Left ventricle myocardium superior (tissue), 1 donor: Measurements from ENCODE around the gene INSRR. TPM values are rescaled to one million over a fixed set of nuclear protein-coding genes. Genes with fewer than 3 reads are reported as not detected.

Source experiments
- ATAC-seq: fragments of 200-7000 bp; cut with Tn5 transposase; one replicate; pipeline ENCODE4 v1.9.1; 2020; ENCODE audit warnings: mild to moderate bottlenecking, moderate library complexity
- DNase-seq: peaks from one replicate; pipeline ENCODE4 v3.0.0-alpha.2; 2020
- intact Hi-C: fragments of 100-400 bp; cut with micrococcal nuclease; formaldehyde crosslinking; loops from one replicate; pipeline ENCODE4 v1.11.0; 2022
- total RNA-seq: library from RNA; stranded (reverse); fragmentation: NEBNext Ultra II Directional; extraction: Animal tissue kit (Norgen Biotek cat#: 25700); gene quantifications from one replicate; pipeline ENCODE4 v1.2.1, GENCODE V29; 2021
- donor health status: DM: no; HTN: yes; CAD: no; lungs with severe emphysema.

Gene INSRR
- total RNA-seq, 1 donor from 2014 or later, result 0.72 TPM

GRCh38 chr1:156801409-156802121, 57.4 kb downstream of the INSRR start:
- DNase-seq, result peak; percentile 61
- intact Hi-C loops, result no loop called here
- peak; percentile 80 for ATAC-seq

- no peak for DNase-seq
- intact Hi-C loops, result loop anchor here (10.0 kb wide), 1 partner anchor 87 kb away; no protein-coding TSS in a partner anchor
Observed at GRCh38 chr1:156797212-156797871, 61.6 kb downstream of the INSRR start.

GRCh38 chr1:156796340-156797097, 62.4 kb downstream of the INSRR start:
- no peak for ATAC-seq
- intact Hi-C loops, result loop anchor here (10.0 kb wide), 1 partner anchor 88 kb away; no protein-coding TSS in a partner anchor
- no peak for DNase-seq

More at GRCh38 chr1:156797212-156797871, 61.6 kb downstream of the INSRR start:
- ATAC-seq, result no peak

- DNase-seq (no peak), ATAC-seq (no peak)
- intact Hi-C loops, result loop anchor here (10.0 kb wide), 1 partner anchor 89 kb away; no protein-coding TSS in a partner anchor
Observed at GRCh38 chr1:156795787-156796186, 63.1 kb downstream of the INSRR start.

GRCh38 chr1:156795374-156795733, 63.6 kb downstream of the INSRR start:
- no peak for DNase-seq
- no peak for ATAC-seq
- intact Hi-C loops, result loop anchor here (10.0 kb wide), 1 partner anchor 89 kb away; no protein-coding TSS in a partner anchor

GRCh38 chr1:156794506-156795373, 64.2 kb downstream of the INSRR start:
- no peak for DNase-seq
- no peak for ATAC-seq
- intact Hi-C loops, result loop anchor here (10.0 kb wide), 1 partner anchor 90 kb away; no protein-coding TSS in a partner anchor

Other genes starting within 250 kb of the INSRR start
- gene HAPLN2, start 239.7 kb downstream of the INSRR start, total RNA-seq, result 1.5 TPM
- 0.52 TPM for gene BCAN, start 217.0 kb downstream of the INSRR start, total RNA-seq
- gene NES, start 181.7 kb downstream of the INSRR start, total RNA-seq, result 94.7 TPM
- 0.74 TPM for gene CRABP2, start 153.5 kb downstream of the INSRR start, total RNA-seq
- 14.7 TPM for gene METTL25B, start 130.6 kb downstream of the INSRR start, total RNA-seq
- gene ISG20L2, start 130.4 kb downstream of the INSRR start, total RNA-seq, result 12.0 TPM
- 96.1 TPM for gene MRPL24, start 118.0 kb downstream of the INSRR start, total RNA-seq
- gene HDGF, start 107.4 kb downstream of the INSRR start, total RNA-seq, result 185 TPM
- 41.3 TPM for gene PRCC, start 91.6 kb downstream of the INSRR start, total RNA-seq
- gene SH2D2A, start 42.3 kb downstream of the INSRR start, total RNA-seq, result 1.0 TPM
- 0.69 TPM for gene NTRK1, start 1.7 kb upstream of the INSRR start, total RNA-seq
- 8.2 TPM for gene PEAR1, start 34.6 kb upstream of the INSRR start, total RNA-seq
- 0.17 TPM for gene LRRC71, start 61.5 kb upstream of the INSRR start, total RNA-seq
- 28.8 TPM for gene ARHGEF11, start 186.6 kb upstream of the INSRR start, total RNA-seq
- not detected for gene ETV3L, start 240.7 kb upstream of the INSRR start, total RNA-seq